ENCODE data around the gene SNPH. TPM values are rescaled to one million over a fixed set of nuclear protein-coding genes. Genes with fewer than 3 reads are reported as not detected.
A peak's percentile ranks its signal among the peaks of the same experiment; 100 is the strongest.

Gene SNPH
- total RNA-seq, 4 donors from 2014 or later = 0.89 to 3.8 (median 2.5) TPM

- H3K4me1 ChIP-seq = peaks cover 30% of the 10 kb centered on the region
- no peak for DNase-seq (ENCODE audit: low spot score in 2 of 2)
- H3K27ac ChIP-seq = no peak overlapping the region
- no peaks in the 10 kb centered on the region for H3K36me3 ChIP-seq
- TF ChIP-seq POLR2AphosphoS5 (IDR thresholded peaks at IDR 0.05) (no peak), EP300 (IDR thresholded peaks at IDR 0.05) (no peak), CTCF (IDR thresholded peaks at IDR 0.05) (no peak), POLR2A (IDR thresholded peaks at IDR 0.05) (no peak)
- no peaks in the 10 kb centered on the region for H3K9me3 ChIP-seq
- 72% methylated on average over 16 of the region's 17 CpGs for WGBS
- H3K4me3 ChIP-seq = no peak overlapping the region
- H3K27me3 ChIP-seq = no peaks in the 10 kb centered on the region
Observed at GRCh38 chr20:1320902-1321653, 55.0 kb downstream of the SNPH start.

- Histone ChIP-seq H3K4me1 (peaks cover 35% of the 10 kb centered on the region), H3K27ac (no peak overlapping the region), H3K4me3 (no peak overlapping the region), H3K9me3 (no peaks in the 10 kb centered on the region), H3K36me3 (no peaks in the 10 kb centered on the region), H3K27me3 (no peaks in the 10 kb centered on the region)
- WGBS = 63% methylated on average over 4 of the region's 4 CpGs
- TF ChIP-seq POLR2AphosphoS5 (IDR thresholded peaks at IDR 0.05) (no peak), POLR2A (IDR thresholded peaks at IDR 0.05) (no peak), EP300 (IDR thresholded peaks at IDR 0.05) (no peak), CTCF (IDR thresholded peaks at IDR 0.05) (no peak)
- no peak for DNase-seq (ENCODE audit: low spot score in 2 of 2)
Observed at GRCh38 chr20:1321654-1321939, 55.5 kb downstream of the SNPH start.

GRCh38 chr20:1322511-1323245 is 56.6 kb downstream of the SNPH start:
- Histone ChIP-seq H3K9me3 (no peaks in the 10 kb centered on the region), H3K4me1 (peaks cover 46% of the 10 kb centered on the region)

GRCh38 chr20:1323256-1323655 is 57.2 kb downstream of the SNPH start:
- Histone ChIP-seq H3K4me1 (peaks cover 52% of the 10 kb centered on the region), H3K9me3 (no peaks in the 10 kb centered on the region), H3K27ac (peak overlapping the region; percentile 66), H3K36me3 (no peaks in the 10 kb centered on the region), H3K4me3 (no peak overlapping the region), H3K27me3 (no peaks in the 10 kb centered on the region)
- WGBS = 65% methylated on average over 6 of the region's 6 CpGs
- no peak for TF ChIP-seq EP300 (IDR thresholded peaks at IDR 0.05)
- DNase-seq (ENCODE audit: low spot score in 2 of 2) = peak; percentile 49 to 54

More at GRCh38 chr20:1322511-1323245, 56.6 kb downstream of the SNPH start:
- 33% methylated on average over 11 of the region's 11 CpGs for WGBS
- no peaks in the 10 kb centered on the region for H3K27me3 ChIP-seq
- H3K36me3 ChIP-seq = no peaks in the 10 kb centered on the region
- peak overlapping the region; percentile 66 for H3K27ac ChIP-seq
- peak; percentile 66 for DNase-seq (ENCODE audit: low spot score in 2 of 2)
- H3K4me3 ChIP-seq = no peak overlapping the region
- TF ChIP-seq POLR2A (IDR thresholded peaks at IDR 0.05) (no peak), POLR2AphosphoS5 (IDR thresholded peaks at IDR 0.05) (no peak), EP300 (IDR thresholded peaks at IDR 0.05) (no peak), CTCF (IDR thresholded peaks at IDR 0.05) (no peak)

- DNase-seq (ENCODE audit: low spot score in 2 of 2) = peak; percentile 53 to 61
- H3K4me1 ChIP-seq = peaks cover 59% of the 10 kb centered on the region
- H3K27me3 ChIP-seq = no peaks in the 10 kb centered on the region
- no peaks in the 10 kb centered on the region for H3K36me3 ChIP-seq
- WGBS = 78% methylated on average over 12 of the region's 12 CpGs
- peak overlapping the region; percentile 27 for H3K27ac ChIP-seq
- H3K4me3 ChIP-seq = no peak overlapping the region
- no peaks in the 10 kb centered on the region for H3K9me3 ChIP-seq
- no peak for TF ChIP-seq POLR2AphosphoS5 (IDR thresholded peaks at IDR 0.05)
- TF ChIP-seq CTCF (IDR thresholded peaks at IDR 0.05) = no peak
- no peak for TF ChIP-seq EP300 (IDR thresholded peaks at IDR 0.05)
- no peak for TF ChIP-seq POLR2A (IDR thresholded peaks at IDR 0.05)
Observed at GRCh38 chr20:1323830-1324597, 57.9 kb downstream of the SNPH start.
